GM19452 (cell line): ENCODE data around the gene GAL.

Experiments
- ATAC-seq: cut with Tn5 transposase; IDR thresholded peaks from one replicate; pipeline ENCODE4 v1.9.1; 2021; ENCODE audit not compliant: unreplicated experiment

GAL gene

GRCh38 chr11:68707527-68707926, 23.2 kb downstream of the GAL start:
- ATAC-seq, result no peak

- ATAC-seq, result no peak
These were observed 24.7 kb downstream of the GAL start for GRCh38 chr11:68709062-68709461.

- no peak for ATAC-seq
These were observed 26.1 kb downstream of the GAL start for GRCh38 chr11:68710409-68710808.

- ATAC-seq, result no peak
These were observed 26.8 kb downstream of the GAL start for GRCh38 chr11:68711114-68711513.

GRCh38 chr11:68714060-68714856, 29.9 kb downstream of the GAL start:
- no peak for ATAC-seq

DNA sequence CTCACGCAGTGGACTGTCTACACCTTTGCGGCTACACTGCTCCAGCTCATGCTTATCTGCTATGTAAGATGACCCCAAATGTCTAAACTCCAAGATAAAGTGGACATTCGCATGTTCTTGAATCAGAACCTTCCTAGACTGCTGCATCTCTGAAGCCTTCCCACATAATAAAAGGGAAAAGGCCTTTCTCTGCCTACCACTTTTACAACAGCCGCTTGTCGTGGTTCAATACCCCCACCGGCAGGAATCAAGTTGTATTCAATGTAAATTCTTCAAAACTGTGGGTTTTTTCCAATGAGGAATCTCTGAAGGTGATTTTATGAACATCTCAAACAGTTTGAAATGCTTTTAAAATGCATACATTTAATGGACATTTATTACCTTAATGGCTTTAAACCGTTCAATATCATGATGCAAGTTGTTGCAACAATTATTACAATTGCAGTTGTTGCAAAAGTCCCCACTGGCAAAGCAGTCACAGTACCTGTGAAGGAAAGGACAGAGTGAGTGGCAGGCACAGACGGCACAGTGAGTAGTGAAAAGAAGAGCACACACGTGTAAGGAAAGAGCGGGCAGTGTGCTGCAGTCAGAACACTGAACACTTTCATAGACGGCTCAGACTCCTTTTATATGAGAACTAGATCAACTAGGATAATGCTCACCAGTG, 31.2 kb downstream of the GAL start:
- no peak for ATAC-seq

GRCh38 chr11:68721075-68721474, 36.7 kb downstream of the GAL start:
- ATAC-seq, result no peak

GRCh38 chr11:68722143-68722542, 37.8 kb downstream of the GAL start:
- no peak for ATAC-seq

DNA sequence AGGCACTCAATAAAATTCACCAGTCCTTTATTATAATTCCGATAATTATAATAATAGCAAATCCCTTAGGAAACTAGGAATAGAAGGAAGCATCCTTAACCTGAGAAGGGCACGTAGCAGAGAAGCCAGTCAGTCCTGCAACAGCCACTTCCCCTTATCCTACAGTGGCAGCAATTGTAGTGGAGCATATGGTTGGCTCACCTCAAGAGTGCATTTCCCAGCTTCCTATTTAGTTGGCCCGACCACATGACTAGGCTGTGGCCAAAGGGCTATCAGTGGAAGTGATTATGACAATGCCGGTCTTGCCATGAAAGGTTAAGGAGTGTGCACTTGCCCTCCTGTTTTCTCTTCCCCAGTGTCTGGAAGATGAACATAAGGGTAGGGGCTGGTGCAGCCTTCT, 39.9 kb downstream of the GAL start:
- ATAC-seq, result no peak

- no peak for ATAC-seq
These were observed 43.4 kb downstream of the GAL start for GRCh38 chr11:68727783-68728182.

DNA sequence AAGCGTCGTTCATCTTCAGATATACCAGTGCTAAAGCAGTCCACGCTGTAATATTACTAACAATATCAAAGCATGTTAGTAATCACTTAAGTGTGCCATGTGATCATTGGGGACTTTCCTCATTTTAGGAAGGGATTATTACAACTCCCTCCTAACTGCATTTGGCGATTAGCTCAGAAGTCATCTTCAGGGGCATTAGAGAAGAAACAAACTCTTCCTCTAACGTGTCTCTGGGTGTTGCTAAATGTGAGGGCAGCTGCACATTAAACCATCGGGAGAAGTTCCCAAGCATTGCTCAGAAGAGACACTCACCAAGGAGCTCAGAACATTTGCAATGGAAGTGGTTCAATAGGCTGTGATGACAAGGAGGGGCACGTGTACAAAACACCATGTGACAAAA, 49.8 kb downstream of the GAL start:
- ATAC-seq, result no peak

DNA sequence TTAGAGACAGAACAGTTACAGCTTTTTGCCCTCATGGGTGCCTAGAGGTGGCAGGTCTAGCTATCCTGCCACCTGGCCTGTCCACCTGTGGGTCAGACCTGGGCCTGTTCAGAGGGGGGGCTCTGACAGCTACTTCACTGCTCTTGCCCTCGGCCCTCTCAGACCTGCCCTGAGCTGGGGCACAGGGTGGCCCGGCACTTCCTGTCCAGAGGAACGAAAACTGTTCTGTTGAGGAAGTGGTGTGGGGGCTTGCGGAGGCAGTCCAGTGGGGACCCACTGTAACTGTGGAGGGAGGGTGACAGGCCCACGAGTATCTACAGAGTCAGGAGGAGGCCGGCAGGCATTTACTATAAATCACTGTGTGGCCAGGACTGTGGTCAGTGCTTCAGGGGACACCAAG, 50.8 kb downstream of the GAL start:
- no peak for ATAC-seq

- no peak for ATAC-seq
These were observed 51.3 kb downstream of the GAL start for GRCh38 chr11:68735646-68736045.
